H9 (cell line): ENCODE results near the gene MSMO1. TPM values are rescaled to one million over a fixed set of nuclear protein-coding genes. Genes with fewer than 3 reads are reported as not detected.

Experiments
- DNase-seq: peaks from one replicate; pipeline ENCODE4 v3.0.0-alpha.2; 2017
- H2AFZ ChIP-seq: one replicate; pipeline ENCODE4 v1.6.1; 2013; ENCODE audit warnings: mild to moderate bottlenecking, low read length, control low read depth, moderate library complexity
- H2AK5ac ChIP-seq: 2 replicates; pipeline ENCODE4 v1.6.1; 2013; ENCODE audit warnings: low read length, control low read depth, mixed read lengths; ENCODE audit not compliant: insufficient read length
- H2BK120ac ChIP-seq: one replicate; pipeline ENCODE4 v1.6.1; 2013; ENCODE audit warnings: low read depth, mild to moderate bottlenecking, low read length, control low read depth, inconsistent platforms; ENCODE audit not compliant: poor library complexity, severe bottlenecking
- H2BK12ac ChIP-seq: 2 replicates; pipeline ENCODE4 v1.6.1; 2013; ENCODE audit warnings: low read length, control low read depth, mixed read lengths, low read depth; ENCODE audit not compliant: insufficient read length
- H2BK15ac ChIP-seq: 2 replicates; pipeline ENCODE4 v1.6.1; 2013; ENCODE audit warnings: low read depth, low read length, control low read depth
- H2BK20ac ChIP-seq: one replicate; pipeline ENCODE4 v1.6.1; 2013; ENCODE audit warnings: low read depth, mild to moderate bottlenecking, low read length, control low read depth, inconsistent platforms; ENCODE audit not compliant: poor library complexity, severe bottlenecking
- H2BK5ac ChIP-seq: 2 replicates; pipeline ENCODE4 v1.6.1; 2013; ENCODE audit warnings: low read length, control low read depth, mixed read lengths; ENCODE audit not compliant: insufficient read length
- H3K14ac ChIP-seq: 2 replicates; pipeline ENCODE4 v1.6.1; 2013; ENCODE audit warnings: low read length, control low read depth; ENCODE audit not compliant: insufficient read depth
- H3K18ac ChIP-seq: 2 replicates; pipeline ENCODE4 v1.6.1; 2013; ENCODE audit warnings: low read depth, mild to moderate bottlenecking, mixed read lengths, low read length, control low read depth; ENCODE audit not compliant: insufficient read length
- H3K23ac ChIP-seq: 2 replicates; pipeline ENCODE4 v1.6.1; 2013; ENCODE audit warnings: low read length, control low read depth, mixed read lengths, low read depth; ENCODE audit not compliant: insufficient read length
- H3K23me2 ChIP-seq: 2 replicates; pipeline ENCODE4 v1.6.1; 2013; ENCODE audit warnings: low read depth, mild to moderate bottlenecking, mixed read lengths, low read length, control low read depth; ENCODE audit not compliant: insufficient read length, poor library complexity, severe bottlenecking
- H3K27ac ChIP-seq: 2 replicates; pipeline ENCODE4 v1.5.1; 2013; ENCODE audit warnings: low read length, control low read depth, mixed read lengths, low read depth; ENCODE audit not compliant: insufficient read length
- H3K27me3 ChIP-seq: 2 replicates; pipeline ENCODE4 v1.6.1; 2013; ENCODE audit warnings: low read length, control low read depth, inconsistent platforms; ENCODE audit not compliant: insufficient read depth
- H3K4ac ChIP-seq: 2 replicates; pipeline ENCODE4 v1.6.1; 2013; ENCODE audit warnings: low read depth, mild to moderate bottlenecking, control low read depth, inconsistent platforms, low read length, moderate library complexity
- H3K4me1 ChIP-seq: 2 replicates; pipeline ENCODE4 v1.6.1; 2013; ENCODE audit warnings: low read length, control low read depth, inconsistent platforms; ENCODE audit not compliant: insufficient read depth
- H3K4me2 ChIP-seq: 2 replicates; pipeline ENCODE4 v1.6.1; 2013; ENCODE audit warnings: low read length, control low read depth, mixed read lengths; ENCODE audit not compliant: insufficient read length, insufficient read depth
- H3K56ac ChIP-seq: 2 replicates; pipeline ENCODE4 v1.6.1; 2013; ENCODE audit warnings: low read depth, mild to moderate bottlenecking, mixed read lengths, low read length, control low read depth; ENCODE audit not compliant: insufficient read length
- H3K79me1 ChIP-seq: 2 replicates; pipeline ENCODE4 v1.6.1; 2013; ENCODE audit warnings: low read depth, mild to moderate bottlenecking, moderate library complexity, low read length, control low read depth, inconsistent platforms; ENCODE audit not compliant: insufficient read depth, poor library complexity, severe bottlenecking
- H3K79me2 ChIP-seq: 2 replicates; pipeline ENCODE4 v1.6.1; 2013; ENCODE audit warnings: low read length, control low read depth, inconsistent platforms; ENCODE audit not compliant: insufficient read depth
- H3K9ac ChIP-seq: 2 replicates; pipeline ENCODE4 v1.6.1; 2013; ENCODE audit warnings: low read length, control low read depth, mixed read lengths; ENCODE audit not compliant: insufficient read length; ENCODE audit errors: extremely low read depth
- H3K9me3 ChIP-seq: one replicate; pipeline ENCODE4 v1.6.1; 2013; ENCODE audit warnings: low read depth, low read length, inconsistent platforms; ENCODE audit not compliant: control insufficient read depth
- H3T11ph ChIP-seq: one replicate; pipeline ENCODE4 v1.6.1; 2013; ENCODE audit warnings: mild to moderate bottlenecking, low read length, control low read depth, inconsistent platforms
- H4K20me1 ChIP-seq: one replicate; pipeline ENCODE4 v1.6.1; 2013; ENCODE audit not compliant: control insufficient read depth, insufficient read length, insufficient read depth
- H4K5ac ChIP-seq: 2 replicates; pipeline ENCODE4 v1.6.1; 2013; ENCODE audit warnings: low read depth, mild to moderate bottlenecking, mixed read lengths, low read length, control low read depth; ENCODE audit not compliant: insufficient read length
- H4K8ac ChIP-seq: replicated peaks from 2 replicates; pipeline ENCODE4 v1.6.1; 2013; ENCODE audit warnings: low read length, control low read depth, mixed read lengths, low read depth; ENCODE audit not compliant: insufficient read length
- H4K91ac ChIP-seq: 2 replicates; pipeline ENCODE4 v1.6.1; 2013; ENCODE audit warnings: low read depth, mild to moderate bottlenecking, moderate library complexity, mixed read lengths, low read length, control low read depth; ENCODE audit not compliant: insufficient read length
- H3K27ac Mint-ChIP-seq, 3 experiments: 2 replicates in 2 of 3; 3 replicates in 1 of 3; pipeline ENCODE4 v1.8.0; 2020 to 2021; ENCODE audit warnings: mixed read lengths in 3 of 3, mild to moderate bottlenecking in 1 of 3, moderate library complexity in 1 of 3
- H3K27me3 Mint-ChIP-seq: 2 replicates; pipeline ENCODE4 v1.8.0; 2021; ENCODE audit warnings: low read depth, mild to moderate bottlenecking, moderate library complexity, mixed read lengths
- H3K36me3 Mint-ChIP-seq, 3 experiments: 2 replicates in 2 of 3; 3 replicates in 1 of 3; pipeline ENCODE4 v1.8.0; 2020 to 2021; ENCODE audit warnings: low read depth in 3 of 3, mixed read lengths in 3 of 3; ENCODE audit not compliant: insufficient read depth in 1 of 3
- H3K4me1 Mint-ChIP-seq, 2 experiments: 2 replicates each; pipeline ENCODE4 v1.8.0; 2020; ENCODE audit warnings: mixed read lengths in 2 of 2
- H3K4me3 Mint-ChIP-seq, 2 experiments: 2 replicates in 1 of 2; 3 replicates in 1 of 2; pipeline ENCODE4 v1.8.0; 2020 to 2021; ENCODE audit warnings: mild to moderate bottlenecking in 2 of 2, mixed read lengths in 2 of 2, moderate library complexity in 1 of 2
- H3K9me3 Mint-ChIP-seq, 2 experiments: 2 replicates in 1 of 2; 3 replicates in 1 of 2; pipeline ENCODE4 v1.8.0; 2020; ENCODE audit warnings: mild to moderate bottlenecking in 2 of 2, mixed read lengths in 2 of 2, moderate library complexity in 1 of 2
- CTCF ChIP-seq: fragments of 200-600 bp; sonication (generic); conservative IDR thresholded peaks from 3 replicates; pipeline ENCODE4 v1.8.0; 2021; ENCODE audit warnings: antibody characterized with exemption, mild to moderate bottlenecking
- WGBS: extraction: QIAGEN DNeasy Blood & Tissue Kit; methylation state at CpG from one replicate; pipeline ENCODE4 v1.1.7; 2013; ENCODE audit warnings: missing lambda C conversion rate, low lambda C conversion rate, mixed read lengths; ENCODE audit not compliant: insufficient read length; ENCODE audit errors: extremely low coverage; 5-methylcytosine and 5-hydroxymethylcytosine counted together
- total RNA-seq: library from RNA; stranded (reverse); gene quantifications from 2 replicates; pipeline ENCODE4 v1.2.1, GENCODE V29; 2021

MSMO1 gene
- total RNA-seq, 1 experiment from 2014 or later: 79.3 TPM

DNA sequence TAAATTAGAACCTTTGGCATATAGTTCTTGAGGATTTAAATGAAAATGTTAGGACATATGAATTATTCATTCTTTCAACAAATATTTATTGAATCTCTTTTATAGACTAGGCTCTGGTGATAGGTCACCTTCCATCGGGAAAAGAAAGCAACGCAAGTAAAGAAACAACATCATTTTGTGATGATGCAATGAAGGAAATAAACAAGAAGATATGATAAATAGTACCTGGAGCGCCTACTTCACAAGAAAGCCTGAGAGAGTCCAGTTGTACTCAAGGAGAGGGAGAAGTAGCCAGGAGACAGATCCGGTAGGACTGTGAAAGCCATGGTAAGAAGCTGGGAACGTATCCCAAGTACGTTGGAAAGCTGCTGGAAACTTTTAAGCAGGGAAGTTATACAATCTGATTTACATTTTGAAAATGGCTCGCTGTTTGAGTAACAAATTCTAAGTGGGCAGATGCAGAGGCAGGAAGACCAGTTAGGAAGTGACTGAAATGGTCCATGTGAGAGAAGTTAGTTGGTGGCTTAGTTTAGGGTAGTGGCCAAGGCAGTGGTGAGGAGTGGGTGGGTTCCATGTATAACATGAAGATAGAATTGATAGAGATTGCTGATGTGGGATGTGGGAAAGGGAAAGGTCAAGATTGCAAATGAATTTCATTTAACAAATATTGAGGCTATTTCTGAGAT lies 33.7 kb downstream of the MSMO1 start:
- no peak for TF ChIP-seq CTCF
- Mint-ChIP-seq H3K4me1 (peaks cover 0 to 3% of the 10 kb centered on the region in 2 experiments; a peak in 1 of 4 replicates), H3K27me3 (no peaks in the 10 kb centered on the region; the same call in 1 of the 2 replicates), H3K9me3 (no peaks in the 10 kb centered on the region), H3K4me3 (no peak overlapping the region), H3K27ac (no peak overlapping the region; a peak in 1 of 7 replicates), H3K36me3 (no peaks in the 10 kb centered on the region)
- Histone ChIP-seq H4K20me1 (no peaks in the 10 kb centered on the region), H2AK5ac (no peak overlapping the region), H3K4ac (no peak overlapping the region), H3K27ac (no peak overlapping the region), H2AFZ (no peak overlapping the region), H3K4me2 (no peak overlapping the region), H3K23ac (no peak overlapping the region), H4K91ac (no peak overlapping the region), H3K79me2 (no peaks in the 10 kb centered on the region), H2BK20ac (no peak overlapping the region), H2BK12ac (no peak overlapping the region), H3K79me1 (no peaks in the 10 kb centered on the region), H3T11ph (no peak overlapping the region), H2BK5ac (no peak overlapping the region), H3K23me2 (no peaks in the 10 kb centered on the region), H3K18ac (no peak overlapping the region), H3K56ac (no peak overlapping the region), H3K14ac (no peak overlapping the region), H2BK15ac (no peak overlapping the region), H3K27me3 (no peaks in the 10 kb centered on the region), H3K9me3 (no peaks in the 10 kb centered on the region), H4K8ac (no peak overlapping the region), H4K5ac (no peak overlapping the region), H3K9ac (no peak overlapping the region), H2BK120ac (no peak overlapping the region), H3K4me1 (peaks cover 5% of the 10 kb centered on the region)
- no CpG with 5 or more reads among the region's 7 CpGs for WGBS
- DNase-seq: no peak
